Brain microvascular endothelial cell (primary cell): ENCODE results near the gene SHC2.

Experiments used
- DNase-seq: peaks from one replicate; pipeline ENCODE4 v3.0.0-alpha.2; 2020
- H3K27ac ChIP-seq: fragments of 250-450 bp; sonication (Bioruptor Pico); 2 replicates; pipeline ENCODE4 v1.5.1; 2020; ENCODE audit warnings: mild to moderate bottlenecking, moderate library complexity
- H3K27me3 ChIP-seq: fragments of 250-450 bp; sonication (Bioruptor Pico); replicated peaks from 2 replicates; pipeline ENCODE4 v1.5.1; 2020; ENCODE audit warnings: mild to moderate bottlenecking
- H3K36me3 ChIP-seq: fragments of 250-450 bp; sonication (Bioruptor Pico); replicated peaks from 2 replicates; pipeline ENCODE4 v1.5.1; 2020; ENCODE audit warnings: mild to moderate bottlenecking
- H3K4me3 ChIP-seq: 2 replicates; pipeline ENCODE4 v1.5.1; 2011; ENCODE audit warnings: low read depth, mild to moderate bottlenecking, control low read depth, low read length, moderate library complexity
- CTCF ChIP-seq: IDR thresholded peaks from 2 replicates; pipeline ENCODE4 v1.5.1; 2011; ENCODE audit warnings: low read depth, mild to moderate bottlenecking, moderate library complexity, low read length, control low read depth, inconsistent platforms; ENCODE audit errors: missing control alignments
- in situ Hi-C: cut with HindIII; loops from 2 replicates; pipeline ENCODE4 v1.10.0; 2017; ENCODE audit warnings: low sequenced_read_pairs, low pct_ligation_motif_present

Gene SHC2

GRCh38 chr19:470701-471100 is 9.9 kb upstream of the SHC2 start:
- H3K27ac ChIP-seq = no peak overlapping the region
- no peaks in the 10 kb centered on the region for H3K27me3 ChIP-seq
- DNase-seq = no peak
- in situ Hi-C loops = no loop called here
- TF ChIP-seq CTCF = no peak
- no peaks in the 10 kb centered on the region for H3K36me3 ChIP-seq
- no peak overlapping the region for H3K4me3 ChIP-seq

- in situ Hi-C loops = no loop called here
- DNase-seq = no peak
- Histone ChIP-seq H3K27ac (no peak overlapping the region), H3K36me3 (no peaks in the 10 kb centered on the region), H3K27me3 (no peaks in the 10 kb centered on the region), H3K4me3 (no peak overlapping the region)
- no peak for TF ChIP-seq CTCF
These were observed 9.0 kb upstream of the SHC2 start for GRCh38 chr19:469833-470232.

GRCh38 chr19:468587-469256 is 7.9 kb upstream of the SHC2 start:
- no peak for TF ChIP-seq CTCF
- H3K27me3 ChIP-seq = no peaks in the 10 kb centered on the region
- DNase-seq = no peak
- H3K36me3 ChIP-seq = no peaks in the 10 kb centered on the region
- H3K27ac ChIP-seq = no peak overlapping the region
- H3K4me3 ChIP-seq = no peak overlapping the region
- in situ Hi-C loops = no loop called here

GRCh38 chr19:467554-467953 is 6.7 kb upstream of the SHC2 start:
- in situ Hi-C loops = no loop called here
- no peak for DNase-seq
- H3K27me3 ChIP-seq = no peaks in the 10 kb centered on the region

GRCh38 chr19:465056-465816 is 4.4 kb upstream of the SHC2 start:
- DNase-seq = no peak
- no peak overlapping the region for H3K4me3 ChIP-seq
- no peaks in the 10 kb centered on the region for H3K36me3 ChIP-seq
- TF ChIP-seq CTCF = no peak
- H3K27me3 ChIP-seq = peaks cover 10% of the 10 kb centered on the region
- in situ Hi-C loops = no loop called here
- H3K27ac ChIP-seq = no peak overlapping the region

More at GRCh38 chr19:467554-467953, 6.7 kb upstream of the SHC2 start:
- TF ChIP-seq CTCF = no peak
- H3K27ac ChIP-seq = no peak overlapping the region
- no peak overlapping the region for H3K4me3 ChIP-seq
- no peaks in the 10 kb centered on the region for H3K36me3 ChIP-seq
